Hepatocyte (in vitro differentiated cells): Measurements from ENCODE around the gene TXNRD2. TPM values are rescaled to one million over a fixed set of nuclear protein-coding genes. Genes with fewer than 3 reads are reported as not detected.

Source experiments
- DNase-seq: peaks from one replicate; pipeline ENCODE4 v3.0.0-alpha.2; 2016; ENCODE audit warnings: low spot score
- H2AFZ ChIP-seq: fragments of 200-600 bp; sonication (generic); 2 replicates; pipeline ENCODE4 v1.6.0; 2016; ENCODE audit warnings: antibody characterized with exemption, mild to moderate bottlenecking
- H3K27ac ChIP-seq: fragments of 200-600 bp; sonication (generic); 2 replicates; pipeline ENCODE4 v1.5.1; 2016; ENCODE audit warnings: mild to moderate bottlenecking
- H3K27me3 ChIP-seq: fragments of 200-600 bp; sonication (generic); 2 replicates; pipeline ENCODE4 v1.6.1; 2016
- H3K36me3 ChIP-seq: fragments of 200-600 bp; sonication (generic); replicated peaks from 2 replicates; pipeline ENCODE4 v1.5.1; 2016; ENCODE audit warnings: low read depth; ENCODE audit not compliant: insufficient read depth
- H3K4me1 ChIP-seq: fragments of 200-600 bp; sonication (generic); 2 replicates; pipeline ENCODE4 v1.5.1; 2016; ENCODE audit warnings: mild to moderate bottlenecking, moderate library complexity; ENCODE audit not compliant: insufficient read depth
- H3K4me2 ChIP-seq: fragments of 200-600 bp; sonication (generic); 2 replicates; pipeline ENCODE4 v1.6.0; 2016
- H3K4me3 ChIP-seq: fragments of 200-600 bp; sonication (generic); 2 replicates; pipeline ENCODE4 v1.5.1; 2016; ENCODE audit warnings: mild to moderate bottlenecking
- H3K79me2 ChIP-seq: fragments of 200-600 bp; sonication (generic); 2 replicates; pipeline ENCODE4 v1.6.0; 2017; ENCODE audit warnings: mild to moderate bottlenecking
- H3K9me2 ChIP-seq: fragments of 200-600 bp; sonication (generic); replicated peaks from 2 replicates; pipeline ENCODE4 v1.6.0; 2017; ENCODE audit warnings: mild to moderate bottlenecking; ENCODE audit not compliant: insufficient read depth
- H3K9me3 ChIP-seq: fragments of 200-600 bp; sonication (generic); 2 replicates; pipeline ENCODE4 v1.5.1; 2016; ENCODE audit warnings: low read depth, mild to moderate bottlenecking
- H4K20me1 ChIP-seq: fragments of 200-600 bp; sonication (generic); 2 replicates; pipeline ENCODE4 v1.6.0; 2016; ENCODE audit warnings: mild to moderate bottlenecking; ENCODE audit not compliant: insufficient read depth, poor library complexity, severe bottlenecking
- EZH2 ChIP-seq: fragments of 200-600 bp; sonication (generic); IDR thresholded peaks from 2 replicates; pipeline ENCODE4 v1.6.1; 2016; ENCODE audit warnings: antibody characterized with exemption, mild to moderate bottlenecking, borderline replicate concordance
- EZH2phosphoT487 ChIP-seq: fragments of 200-600 bp; sonication (generic); IDR thresholded peaks from one replicate; pipeline ENCODE4 v1.6.1; 2018; ENCODE audit warnings: antibody characterized with exemption, mild to moderate bottlenecking, low read depth, moderate library complexity; ENCODE audit not compliant: unreplicated experiment, severe bottlenecking
- WGBS: methylation state at CpG from one replicate; pipeline ENCODE4 v1.1.6; 2016; ENCODE audit warnings: low lambda C conversion rate; ENCODE audit errors: missing lambda C conversion rate; 5-methylcytosine and 5-hydroxymethylcytosine counted together
- polyA plus RNA-seq: library from polyadenylated mRNA; unstranded; fragments of >200 nt; fragmentation: Nextera tagmentation; extraction: Ambion mirVana; gene quantifications from 2 replicates; pipeline ENCODE4 v1.2.1, GENCODE V29; 2016
- total RNA-seq: library from RNA; depleted of rRNA; stranded (reverse); fragments of >200 nt; gene quantifications from 2 replicates; pipeline ENCODE4 v1.2.3, GENCODE V29; 2014
- TF ChIP-seq, protein P1 (sequence below): fragments of 200-600 bp; sonication (generic); IDR thresholded peaks from 2 replicates; pipeline ENCODE4 v1.5.1; 2016; ENCODE audit warnings: antibody characterized with exemption, mild to moderate bottlenecking; ENCODE audit not compliant: poor library complexity

The TXNRD2 gene
- total and polyA plus RNA-seq, 2 experiments from 2014 or later = 0.60 to 2.1 TPM

- no peak for DNase-seq
- 86% methylated on average over 21 of the region's 21 CpGs for WGBS
- no peak for TF ChIP-seq EZH2
- no peak for TF ChIP-seq EZH2phosphoT487
- TF ChIP-seq, protein P1, sequence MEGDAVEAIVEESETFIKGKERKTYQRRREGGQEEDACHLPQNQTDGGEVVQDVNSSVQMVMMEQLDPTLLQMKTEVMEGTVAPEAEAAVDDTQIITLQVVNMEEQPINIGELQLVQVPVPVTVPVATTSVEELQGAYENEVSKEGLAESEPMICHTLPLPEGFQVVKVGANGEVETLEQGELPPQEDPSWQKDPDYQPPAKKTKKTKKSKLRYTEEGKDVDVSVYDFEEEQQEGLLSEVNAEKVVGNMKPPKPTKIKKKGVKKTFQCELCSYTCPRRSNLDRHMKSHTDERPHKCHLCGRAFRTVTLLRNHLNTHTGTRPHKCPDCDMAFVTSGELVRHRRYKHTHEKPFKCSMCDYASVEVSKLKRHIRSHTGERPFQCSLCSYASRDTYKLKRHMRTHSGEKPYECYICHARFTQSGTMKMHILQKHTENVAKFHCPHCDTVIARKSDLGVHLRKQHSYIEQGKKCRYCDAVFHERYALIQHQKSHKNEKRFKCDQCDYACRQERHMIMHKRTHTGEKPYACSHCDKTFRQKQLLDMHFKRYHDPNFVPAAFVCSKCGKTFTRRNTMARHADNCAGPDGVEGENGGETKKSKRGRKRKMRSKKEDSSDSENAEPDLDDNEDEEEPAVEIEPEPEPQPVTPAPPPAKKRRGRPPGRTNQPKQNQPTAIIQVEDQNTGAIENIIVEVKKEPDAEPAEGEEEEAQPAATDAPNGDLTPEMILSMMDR = no peak
- no peak overlapping the region for H3K27ac ChIP-seq
- H3K9me3 ChIP-seq = no peaks in the 10 kb centered on the region
- no peaks in the 10 kb centered on the region for H3K4me1 ChIP-seq
- no peaks in the 10 kb centered on the region for H3K36me3 ChIP-seq
- no peak overlapping the region for H3K4me2 ChIP-seq
- no peak overlapping the region for H2AFZ ChIP-seq
- no peaks in the 10 kb centered on the region for H3K27me3 ChIP-seq
- H4K20me1 ChIP-seq = no peaks in the 10 kb centered on the region
- H3K9me2 ChIP-seq = no peaks in the 10 kb centered on the region
- no peak overlapping the region for H3K4me3 ChIP-seq
- H3K79me2 ChIP-seq = no peaks in the 10 kb centered on the region
Measured at GRCh38 chr22:19930551-19931486, 10.8 kb downstream of the TXNRD2 start.

GRCh38 chr22:19929586-19930550, 11.8 kb downstream of the TXNRD2 start:
- 92% methylated on average over 21 of the region's 21 CpGs for WGBS
- Histone ChIP-seq H3K4me1 (no peaks in the 10 kb centered on the region), H3K4me3 (no peak overlapping the region), H3K27ac (no peak overlapping the region), H3K27me3 (no peaks in the 10 kb centered on the region), H3K4me2 (no peak overlapping the region), H4K20me1 (no peaks in the 10 kb centered on the region), H3K9me3 (no peaks in the 10 kb centered on the region), H3K36me3 (no peaks in the 10 kb centered on the region), H3K9me2 (no peaks in the 10 kb centered on the region), H2AFZ (no peak overlapping the region), H3K79me2 (no peaks in the 10 kb centered on the region)
- TF ChIP-seq, protein P1 = no peak
- TF ChIP-seq EZH2 (no peak), EZH2phosphoT487 (no peak)
- DNase-seq = no peak

DNA sequence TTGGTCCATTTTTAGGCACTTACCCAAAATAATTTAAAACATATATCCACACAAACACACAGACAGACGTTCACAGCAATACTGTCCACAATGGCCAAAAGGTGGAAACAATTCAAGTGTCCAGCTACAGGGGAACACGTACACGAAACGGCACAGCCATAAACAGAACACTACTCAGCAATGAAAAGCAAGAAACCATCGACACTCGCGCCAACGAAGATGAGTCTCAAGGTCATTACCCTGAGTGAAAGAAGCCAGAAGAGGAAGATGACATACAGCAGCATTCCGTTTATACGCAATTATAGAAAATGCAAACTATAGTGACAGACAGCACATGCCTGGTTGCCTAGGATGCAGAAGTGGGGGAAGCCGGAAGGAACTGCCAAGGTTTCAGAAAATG, 13.4 kb downstream of the TXNRD2 start:
- no peaks in the 10 kb centered on the region for H3K27me3 ChIP-seq
- H3K4me2 ChIP-seq = no peak overlapping the region
- H3K27ac ChIP-seq = no peak overlapping the region
- no peaks in the 10 kb centered on the region for H3K4me1 ChIP-seq
- no peak for DNase-seq
- no peaks in the 10 kb centered on the region for H3K79me2 ChIP-seq
- TF ChIP-seq EZH2phosphoT487 (no peak), EZH2 (no peak)
- TF ChIP-seq, protein P1 = no peak
- H4K20me1 ChIP-seq = no peaks in the 10 kb centered on the region
- no peaks in the 10 kb centered on the region for H3K36me3 ChIP-seq
- H3K4me3 ChIP-seq = no peak overlapping the region
- no peaks in the 10 kb centered on the region for H3K9me2 ChIP-seq
- 90% methylated on average over 11 of the region's 11 CpGs for WGBS
- no peaks in the 10 kb centered on the region for H3K9me3 ChIP-seq
- no peak overlapping the region for H2AFZ ChIP-seq
